Cerebellar cortex (tissue), 1 donor: Measurements from ENCODE around the gene ADAM12.
"Not testable (repeated sequence)": the region's sequence is repeated elsewhere in the genome, so short reads cannot be mapped to it uniquely, and the experiment has no call there.

ENCODE experiments used
- DNase-seq: peaks from one replicate; pipeline ENCODE4 v3.0.0-alpha.2; 2015; ENCODE audit warnings: low spot score

ADAM12 gene

DNA sequence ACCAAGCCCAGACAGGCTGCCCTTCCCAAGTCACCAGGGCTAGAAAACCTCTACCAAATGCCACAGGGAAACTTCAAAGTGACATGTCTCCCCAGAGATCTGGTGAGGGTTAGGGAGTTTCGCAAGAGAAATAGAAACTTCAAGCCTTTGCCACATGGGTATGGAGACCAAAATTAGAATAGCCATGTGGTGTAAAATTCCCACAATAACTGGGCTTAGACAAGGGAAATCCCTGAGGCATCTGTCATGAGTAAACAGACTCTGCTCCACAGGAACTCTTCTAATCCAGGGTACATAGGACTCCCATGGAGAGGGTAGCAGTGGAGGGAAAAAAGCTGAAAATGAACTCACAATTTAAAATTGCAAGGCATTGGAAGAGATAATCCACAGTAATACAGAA is 14.3 kb downstream of the ADAM12 start:
- DNase-seq = no peak

- DNase-seq = no peak
These were observed 15.1 kb downstream of the ADAM12 start for GRCh38 chr10:126373147-126373546.

- peak; percentile 4 for DNase-seq
These were observed 15.9 kb downstream of the ADAM12 start for GRCh38 chr10:126372396-126372795.

GRCh38 chr10:126369125-126369710 is 19.1 kb downstream of the ADAM12 start:
- no peak for DNase-seq

DNA sequence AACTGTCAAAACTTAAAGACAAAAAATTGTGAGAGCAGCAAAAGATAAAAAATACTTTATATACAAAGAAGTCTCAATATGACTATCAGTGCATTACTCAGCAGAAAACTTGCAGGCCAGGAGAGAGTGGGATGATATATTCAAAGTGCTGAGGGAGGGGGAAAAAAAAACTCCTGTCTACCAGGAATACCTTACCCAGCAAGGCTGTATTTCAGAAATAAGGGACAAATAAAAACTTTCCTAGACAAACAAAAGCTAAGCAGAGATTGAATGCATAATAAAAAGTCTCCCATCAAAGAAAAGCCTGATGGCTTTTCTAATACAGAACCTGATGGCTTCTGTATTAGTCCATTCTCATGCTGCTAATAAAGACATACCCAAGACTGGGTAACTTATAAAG is 31.1 kb downstream of the ADAM12 start:
- no peak for DNase-seq

DNA sequence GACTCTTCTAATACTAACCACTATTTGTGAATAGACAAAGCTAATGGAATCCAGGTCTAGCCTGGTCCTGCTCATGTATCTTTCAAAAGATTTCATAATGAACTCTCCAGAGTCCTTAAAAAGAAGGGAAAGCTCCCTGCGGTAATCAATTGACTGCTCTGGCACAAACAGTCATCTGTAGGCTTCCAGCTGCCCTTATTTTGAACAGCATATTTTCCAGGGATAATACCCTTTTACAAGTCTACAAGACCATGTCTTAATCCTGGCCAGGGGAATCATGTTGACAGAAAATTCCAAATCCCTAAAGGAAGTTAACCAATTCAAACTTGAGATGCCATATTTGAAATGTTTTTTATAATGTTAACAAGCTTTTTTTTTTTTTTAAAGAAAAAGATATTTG is 34.6 kb downstream of the ADAM12 start:
- DNase-seq = no peak

DNA sequence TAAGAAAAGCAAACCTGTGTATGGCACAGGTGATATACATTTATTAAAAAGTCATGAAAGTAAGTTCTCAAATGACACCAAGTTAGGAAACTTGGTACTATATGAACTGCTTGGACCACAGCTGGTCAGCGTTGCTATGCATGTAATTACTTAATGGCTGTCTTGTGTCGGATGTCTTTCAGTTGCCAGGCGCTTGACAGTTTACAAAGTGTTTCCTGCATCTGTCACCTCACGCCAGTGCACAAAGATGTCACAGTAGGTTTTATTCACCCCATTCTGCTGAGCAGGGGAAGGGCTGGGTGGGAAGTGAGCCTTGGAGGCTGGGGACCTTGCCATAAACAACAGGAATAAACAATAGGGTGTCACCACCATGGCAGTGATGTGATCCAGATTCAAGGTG is 35.8 kb downstream of the ADAM12 start:
- DNase-seq = no peak

- DNase-seq = no peak
These were observed 37.3 kb downstream of the ADAM12 start for GRCh38 chr10:126351021-126351420.

- no peak for DNase-seq
These were observed 37.9 kb downstream of the ADAM12 start for GRCh38 chr10:126350216-126350992.

- DNase-seq = no peak
These were observed 38.6 kb downstream of the ADAM12 start for GRCh38 chr10:126349676-126350075.

- DNase-seq = no peak
These were observed 39.2 kb downstream of the ADAM12 start for GRCh38 chr10:126349101-126349500.

GRCh38 chr10:126343496-126343895 is 44.8 kb downstream of the ADAM12 start:
- not testable (repeated sequence) for DNase-seq

GRCh38 chr10:126342680-126343079 is 45.6 kb downstream of the ADAM12 start:
- DNase-seq = no peak

GRCh38 chr10:126341491-126341890 is 46.8 kb downstream of the ADAM12 start:
- peak; percentile 4 for DNase-seq

- no peak for DNase-seq
These were observed 50.9 kb downstream of the ADAM12 start for GRCh38 chr10:126337251-126337810.

- DNase-seq = no peak
These were observed 51.5 kb downstream of the ADAM12 start for GRCh38 chr10:126336801-126337200.

- DNase-seq = no peak
These were observed 54.0 kb downstream of the ADAM12 start for GRCh38 chr10:126334272-126334671.

GRCh38 chr10:126332576-126332975 is 55.7 kb downstream of the ADAM12 start:
- no peak for DNase-seq

DNA sequence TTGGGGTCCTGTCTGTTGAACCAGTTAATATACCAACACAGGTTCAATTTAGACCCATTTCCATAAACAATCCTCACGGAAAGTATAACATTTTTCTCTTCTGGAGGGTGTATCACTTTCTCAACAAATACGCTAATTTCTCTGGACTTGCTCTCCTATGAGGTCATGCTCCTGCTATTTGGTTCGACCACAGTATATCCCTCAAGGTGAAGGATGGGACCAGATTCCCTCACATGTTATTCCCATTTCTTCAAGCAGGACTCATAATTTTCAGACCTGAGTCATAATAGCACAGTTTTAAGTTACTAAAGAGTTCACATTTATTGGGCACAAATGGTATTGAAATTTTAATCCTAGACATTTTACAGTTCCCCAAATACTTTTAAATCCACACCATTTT is 57.2 kb downstream of the ADAM12 start:
- DNase-seq = no peak

GRCh38 chr10:126324826-126325225 is 63.5 kb downstream of the ADAM12 start:
- no peak for DNase-seq

DNA sequence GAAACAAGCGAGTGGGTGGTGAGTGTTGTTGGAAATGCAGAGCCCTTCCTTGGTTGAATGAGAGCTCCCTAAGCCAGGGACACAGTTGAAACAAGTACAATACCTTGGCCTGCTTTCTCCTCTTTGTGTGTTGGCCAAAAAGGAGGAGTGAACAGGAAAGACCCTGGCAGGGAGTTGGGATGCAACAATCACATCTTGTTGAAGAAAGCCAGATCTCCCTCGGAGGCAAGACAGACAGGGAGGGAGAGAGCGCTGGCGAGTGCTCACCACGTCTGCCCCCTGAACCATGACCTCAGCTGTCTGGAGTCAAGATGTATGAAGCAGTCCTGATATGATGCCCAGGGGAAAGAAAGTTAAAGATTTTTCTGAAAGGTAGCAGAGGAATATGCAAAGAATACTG is 66.8 kb downstream of the ADAM12 start:
- no peak for DNase-seq

DNA sequence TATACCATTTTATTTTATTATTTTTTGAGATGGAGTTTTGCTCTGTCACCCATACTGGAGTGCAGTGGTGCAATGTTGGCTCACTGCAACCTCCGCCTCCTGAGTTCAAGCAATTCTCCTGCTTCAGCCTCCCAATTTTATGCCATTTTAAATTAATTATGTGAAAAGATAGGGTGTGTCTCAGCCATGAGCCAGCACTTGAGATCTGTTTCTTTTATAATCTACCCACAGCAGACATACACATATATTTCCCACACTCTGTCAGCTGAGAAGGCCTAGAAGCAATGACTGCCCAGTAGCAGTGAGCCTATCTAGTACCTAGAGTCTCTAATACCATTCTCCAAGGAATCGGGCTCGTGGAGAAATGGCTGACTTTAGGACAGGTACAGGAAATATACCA is 70.5 kb downstream of the ADAM12 start:
- DNase-seq = no peak

DNA sequence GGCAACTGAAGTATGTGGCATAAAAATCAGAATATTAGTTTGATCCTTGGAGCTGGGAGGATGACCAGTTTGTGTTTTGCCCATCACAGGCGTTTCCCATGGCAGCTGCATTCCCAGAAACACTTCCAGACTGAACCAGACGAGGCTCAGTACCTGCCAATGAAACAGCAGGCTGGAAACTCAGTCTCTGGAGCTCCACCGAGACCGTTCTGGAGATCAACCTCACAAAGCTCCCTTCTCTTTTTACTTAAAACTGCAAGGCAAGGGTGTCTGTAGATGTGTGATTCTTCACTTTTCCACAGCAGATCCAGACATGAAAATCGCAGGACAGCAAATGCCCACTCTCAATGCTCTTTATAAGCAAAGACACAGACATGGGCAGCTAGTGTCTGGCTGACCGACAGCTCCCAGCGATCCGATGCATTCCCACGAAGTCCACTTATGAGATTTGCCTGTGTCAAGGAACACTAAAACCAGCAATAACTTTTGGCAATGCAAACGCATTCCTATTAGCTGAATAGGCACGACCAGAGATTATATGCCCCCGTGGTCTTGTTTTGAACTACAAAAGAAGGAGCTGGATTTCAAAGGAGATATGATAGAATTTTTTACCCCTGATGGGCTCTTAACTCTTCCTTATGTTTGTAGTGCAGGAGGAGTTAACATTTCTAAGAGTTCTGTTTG is 72.6 kb downstream of the ADAM12 start:
- DNase-seq = no peak
